Sigmoid colon (tissue), 4 donors: ENCODE results near the gene PROC.

Experiments
- CTCF ChIP-seq, 4 experiments: fragments of 450-650 bp in 3 of 4; fragments of 200-600 bp in 1 of 4; IDR thresholded peaks; one replicate each; pipeline ENCODE4 v1.5.1; 2016 to 2019; ENCODE audit warnings: antibody characterized with exemption in 4 of 4, mild to moderate bottlenecking in 3 of 4, moderate library complexity in 2 of 4
- EP300 ChIP-seq, 4 donors: sonication (generic); formaldehyde crosslinking; IDR thresholded peaks; one replicate each; pipeline ENCODE4 v1.6.1; 2017; ENCODE audit warnings: antibody characterized with exemption in 4 of 4
- POLR2A ChIP-seq, 2 donors: fragments of 450-650 bp; IDR thresholded peaks; one replicate each; pipeline ENCODE4 v1.6.1; 2016; ENCODE audit warnings: antibody characterized with exemption in 2 of 2, mild to moderate bottlenecking in 2 of 2, moderate library complexity in 2 of 2
- POLR2AphosphoS5 ChIP-seq, 4 donors: sonication (generic); formaldehyde crosslinking; IDR thresholded peaks; one replicate each; pipeline ENCODE4 v1.6.1; 2017; ENCODE audit warnings: antibody characterized with exemption in 4 of 4

- TF ChIP-seq CTCF (IDR thresholded peaks at IDR 0.05) (no peak), POLR2A (IDR thresholded peaks at IDR 0.05) (no peak), POLR2AphosphoS5 (IDR thresholded peaks at IDR 0.05) (no peak), EP300 (IDR thresholded peaks at IDR 0.05) (no peak)
Measured at GRCh38 chr2:127431408-127432023, 13.3 kb downstream of the PROC start.
